Activated CD8-positive, alpha-beta memory T cell treated with anti-CD3 and anti-CD28 coated beads, Interleukin-2, amount 10 ng/mL, durations not matched to agents 7 days and 5 days (primary cell): Measurements from ENCODE around the gene ADAM12. TPM values are rescaled to one million over a fixed set of nuclear protein-coding genes. Genes with fewer than 3 reads are reported as not detected.
"Not testable (repeated sequence)": the region's sequence is repeated elsewhere in the genome, so short reads cannot be mapped to it uniquely, and the experiment has no call there.

ENCODE experiments used
- ATAC-seq: fragments of 150-1000 bp; cut with Tn5 transposase; one replicate; pipeline ENCODE4 v1.10.0; 2021; ENCODE audit warnings: moderate library complexity
- CTCF ChIA-PET: fragments of 350-600 bp; sonication (Branson Sonifier 250); formaldehyde crosslinking; loops from one replicate; lab custom pipeline; 2021; ENCODE audit warnings: antibody characterized with exemption; lab: Charles Lee
- DNase-seq: peaks from one replicate; pipeline ENCODE4 v3.0.0-alpha.2; 2020
- H3K27ac Mint-ChIP-seq: one replicate; pipeline ENCODE4 v1.8.0; 2021; ENCODE audit warnings: mild to moderate bottlenecking, mixed read lengths
- H3K27me3 Mint-ChIP-seq: one replicate; pipeline ENCODE4 v1.8.0; 2021; ENCODE audit warnings: mixed read lengths
- H3K36me3 Mint-ChIP-seq: one replicate; pipeline ENCODE4 v1.8.0; 2021; ENCODE audit warnings: mild to moderate bottlenecking, mixed read lengths
- H3K4me1 Mint-ChIP-seq: one replicate; pipeline ENCODE4 v1.8.0; 2021; ENCODE audit warnings: mixed read lengths
- H3K4me3 Mint-ChIP-seq: one replicate; pipeline ENCODE4 v1.8.0; 2021; ENCODE audit warnings: mild to moderate bottlenecking, moderate library complexity, mixed read lengths
- H3K9me3 Mint-ChIP-seq: one replicate; pipeline ENCODE4 v1.8.0; 2022; ENCODE audit warnings: low read depth, mixed read lengths
- total RNA-seq, 2 experiments: library from RNA; stranded (reverse); gene quantifications; one replicate each; pipeline ENCODE4 v1.2.3, GENCODE V29; 2021

The ADAM12 gene
- total RNA-seq, 2 experiments from 2014 or later, result 0.67 TPM; not detected in 1

- CTCF ChIA-PET, result interaction anchor here (0.8 to 1.4 kb wide), 2 partner anchors 769 to 1874 kb away, joined by 3 read pairs; no protein-coding TSS in a partner anchor
- DNase-seq, result no peak
- Mint-ChIP-seq H3K27ac (no peak overlapping the region), H3K4me1 (no peaks in the 10 kb centered on the region), H3K4me3 (no peak overlapping the region), H3K27me3 (peaks cover under 1% of the 10 kb centered on the region), H3K9me3 (peaks cover under 1% of the 10 kb centered on the region), H3K36me3 (no peaks in the 10 kb centered on the region)
- no peak for ATAC-seq
Observed at GRCh38 chr10:125979976-125980375, 408.3 kb downstream of the ADAM12 start.

GRCh38 chr10:125976960-125977605 lies 411.2 kb downstream of the ADAM12 start:
- Mint-ChIP-seq H3K4me1 (no peaks in the 10 kb centered on the region), H3K27ac (no peak overlapping the region), H3K9me3 (peaks cover 2% of the 10 kb centered on the region), H3K36me3 (no peaks in the 10 kb centered on the region), H3K4me3 (no peak overlapping the region), H3K27me3 (peaks cover 2% of the 10 kb centered on the region)
- ATAC-seq, result no peak
- DNase-seq, result no peak
- CTCF ChIA-PET, result interaction anchor here (0.9 kb wide), 1 partner anchor 11 kb away, joined by 3 read pairs; no protein-coding TSS in a partner anchor

- H3K27ac Mint-ChIP-seq, H3K36me3 Mint-ChIP-seq, H3K4me3 Mint-ChIP-seq, ATAC-seq, CTCF ChIA-PET, H3K9me3 Mint-ChIP-seq, H3K4me1 Mint-ChIP-seq, DNase-seq, H3K27me3 Mint-ChIP-seq: not testable (repeated sequence)
Observed at GRCh38 chr10:125970077-125970630, 418.1 kb downstream of the ADAM12 start.

- Mint-ChIP-seq H3K27ac (no peak overlapping the region), H3K36me3 (no peaks in the 10 kb centered on the region), H3K4me1 (no peaks in the 10 kb centered on the region), H3K4me3 (no peak overlapping the region), H3K9me3 (no peaks in the 10 kb centered on the region), H3K27me3 (peaks cover 3% of the 10 kb centered on the region)
- ATAC-seq, result no peak
- no peak for DNase-seq
- CTCF ChIA-PET, result no interaction called here
Observed at GRCh38 chr10:125967533-125967932, 420.7 kb downstream of the ADAM12 start.

GRCh38 chr10:125964558-125964957 lies 423.7 kb downstream of the ADAM12 start:
- H3K36me3 Mint-ChIP-seq, result no peaks in the 10 kb centered on the region
- H3K27me3 Mint-ChIP-seq, result peaks cover 3% of the 10 kb centered on the region
- ATAC-seq, result no peak
- no peaks in the 10 kb centered on the region for H3K9me3 Mint-ChIP-seq
- no peak overlapping the region for H3K4me3 Mint-ChIP-seq
- no peak for DNase-seq
- CTCF ChIA-PET, result no interaction called here
- H3K27ac Mint-ChIP-seq, result no peak overlapping the region
- no peaks in the 10 kb centered on the region for H3K4me1 Mint-ChIP-seq
